ENCODE results near the gene CD1E. TPM values are rescaled to one million over a fixed set of nuclear protein-coding genes. Genes with fewer than 3 reads are reported as not detected.
"Not testable (repeated sequence)": the region's sequence is repeated elsewhere in the genome, so short reads cannot be mapped to it uniquely, and the experiment has no call there.

The CD1E gene
- total RNA-seq, 4 donors from 2014 or later, result not detected

DNA sequence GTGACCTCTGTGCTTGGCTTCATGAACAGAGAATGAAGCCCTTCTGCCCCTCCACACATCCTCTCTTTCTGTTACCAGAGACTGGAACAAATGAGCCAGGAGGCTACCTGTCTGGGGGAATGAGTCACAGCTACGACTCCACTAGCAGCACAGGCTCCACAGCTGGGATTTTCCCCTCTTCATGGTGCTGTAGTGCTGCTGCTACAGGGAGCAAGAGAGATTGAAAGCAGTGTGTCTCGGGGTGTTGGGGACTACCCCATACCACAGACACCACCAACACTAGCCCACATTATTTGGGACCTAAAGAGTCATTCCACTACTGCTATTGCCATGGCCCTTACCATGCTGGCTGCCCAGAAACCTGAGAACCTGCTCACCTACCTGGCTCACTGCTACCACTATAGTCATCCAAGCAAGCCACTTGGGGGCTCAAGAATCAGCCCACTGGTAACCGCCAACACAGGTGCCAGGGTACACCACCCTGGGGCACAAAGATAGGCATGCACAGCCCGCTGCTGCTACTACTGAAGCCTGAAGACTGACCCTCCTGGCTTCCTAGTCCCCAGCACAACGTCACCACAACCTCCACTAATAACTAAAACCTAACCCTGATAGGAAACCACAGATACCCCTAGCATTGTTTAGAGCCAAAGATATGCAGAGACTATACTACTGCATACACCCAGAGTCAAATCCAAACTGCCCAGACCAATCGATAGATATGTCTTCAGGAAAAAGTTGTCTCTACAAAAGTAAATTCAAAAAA, 17.7 kb downstream of the CD1E start:
- in situ Hi-C loops (cut with MboI; ENCODE audit: low sequenced_read_pairs in 4 of 4) (no loop called here), intact Hi-C loops (cut with DNase I; ENCODE audit: low total_unique reads) (no loop called here)
- TF ChIP-seq POLR2A (IDR thresholded peaks at IDR 0.05), result no peak
- TF ChIP-seq, protein P1, sequence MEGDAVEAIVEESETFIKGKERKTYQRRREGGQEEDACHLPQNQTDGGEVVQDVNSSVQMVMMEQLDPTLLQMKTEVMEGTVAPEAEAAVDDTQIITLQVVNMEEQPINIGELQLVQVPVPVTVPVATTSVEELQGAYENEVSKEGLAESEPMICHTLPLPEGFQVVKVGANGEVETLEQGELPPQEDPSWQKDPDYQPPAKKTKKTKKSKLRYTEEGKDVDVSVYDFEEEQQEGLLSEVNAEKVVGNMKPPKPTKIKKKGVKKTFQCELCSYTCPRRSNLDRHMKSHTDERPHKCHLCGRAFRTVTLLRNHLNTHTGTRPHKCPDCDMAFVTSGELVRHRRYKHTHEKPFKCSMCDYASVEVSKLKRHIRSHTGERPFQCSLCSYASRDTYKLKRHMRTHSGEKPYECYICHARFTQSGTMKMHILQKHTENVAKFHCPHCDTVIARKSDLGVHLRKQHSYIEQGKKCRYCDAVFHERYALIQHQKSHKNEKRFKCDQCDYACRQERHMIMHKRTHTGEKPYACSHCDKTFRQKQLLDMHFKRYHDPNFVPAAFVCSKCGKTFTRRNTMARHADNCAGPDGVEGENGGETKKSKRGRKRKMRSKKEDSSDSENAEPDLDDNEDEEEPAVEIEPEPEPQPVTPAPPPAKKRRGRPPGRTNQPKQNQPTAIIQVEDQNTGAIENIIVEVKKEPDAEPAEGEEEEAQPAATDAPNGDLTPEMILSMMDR (IDR thresholded peaks at IDR 0.05 in 4 of 5, conservative IDR thresholded peaks at IDR 0.05 in 1 of 5), result no peak

DNA sequence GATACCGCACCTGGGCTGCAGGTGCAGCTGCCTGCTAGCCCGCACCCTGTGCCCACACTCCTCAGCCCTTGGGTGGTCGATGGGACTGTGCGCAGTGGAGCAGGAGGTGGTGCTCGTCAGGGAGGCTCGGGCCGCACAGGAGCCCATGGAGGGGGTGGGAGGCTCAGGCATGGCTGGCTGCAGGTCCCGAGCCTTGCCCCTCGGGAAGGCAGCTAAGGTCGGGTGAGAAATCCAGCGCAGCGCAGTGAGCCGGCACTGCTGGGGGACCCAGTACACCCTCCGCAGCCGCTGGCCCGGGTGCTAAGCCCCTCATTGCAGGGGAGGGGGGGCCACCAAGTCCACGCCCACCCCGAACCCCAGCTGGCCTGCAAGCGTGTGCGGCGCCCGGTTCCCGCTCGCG, 20.4 kb downstream of the CD1E start:
- in situ Hi-C loops (cut with MboI; ENCODE audit: low sequenced_read_pairs in 4 of 4); H3K27ac ChIP-seq; ATAC-seq; H3K36me3 ChIP-seq; DNase-seq; intact Hi-C loops (cut with DNase I; ENCODE audit: low total_unique reads); H3K27me3 ChIP-seq; H3K9me3 ChIP-seq; H3K4me1 ChIP-seq; H3K4me3 ChIP-seq: not testable (repeated sequence)

More for the DNA sequence above, 17.7 kb downstream of the CD1E start:
- no peaks in the 10 kb centered on the region for H3K4me1 ChIP-seq
- no peak overlapping the region for H3K27ac ChIP-seq
- DNase-seq (no peak), ATAC-seq (no peak)
- H3K36me3 ChIP-seq, result no peaks in the 10 kb centered on the region
- no peaks in the 10 kb centered on the region for H3K9me3 ChIP-seq
- H3K4me3 ChIP-seq, result no peak overlapping the region
- H3K27me3 ChIP-seq, result no peaks in the 10 kb centered on the region

DNA sequence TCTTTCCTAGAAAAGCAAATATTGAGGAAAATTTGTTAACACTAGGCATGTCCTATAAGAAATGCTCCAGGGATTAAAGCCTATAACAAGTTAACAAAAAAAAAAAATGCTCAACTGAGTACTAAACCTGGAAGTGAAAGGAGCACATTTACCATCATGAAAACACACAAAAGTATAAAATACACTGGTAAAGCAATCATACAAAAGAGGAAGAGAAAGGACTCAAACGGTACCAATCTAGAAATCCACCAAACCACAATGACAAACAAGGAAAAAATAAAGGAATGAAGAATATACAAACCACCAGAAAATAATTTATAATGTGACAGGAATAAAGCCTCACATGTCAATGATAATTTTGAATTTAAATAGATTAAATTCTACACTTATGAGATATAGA, 21.2 kb downstream of the CD1E start:
- in situ Hi-C loops (cut with MboI; ENCODE audit: low sequenced_read_pairs in 4 of 4) (no loop called here), intact Hi-C loops (cut with DNase I; ENCODE audit: low total_unique reads) (no loop called here)
- no peak overlapping the region for H3K27ac ChIP-seq
- no peak for ATAC-seq
- no peak overlapping the region for H3K4me3 ChIP-seq
- H3K27me3 ChIP-seq, result no peaks in the 10 kb centered on the region
- no peaks in the 10 kb centered on the region for H3K9me3 ChIP-seq
- H3K36me3 ChIP-seq, result no peaks in the 10 kb centered on the region
- DNase-seq, result no peak
- TF ChIP-seq POLR2A (IDR thresholded peaks at IDR 0.05), result no peak
- TF ChIP-seq, protein P1 (IDR thresholded peaks at IDR 0.05 in 4 of 5, conservative IDR thresholded peaks at IDR 0.05 in 1 of 5), result no peak
- H3K4me1 ChIP-seq, result no peaks in the 10 kb centered on the region

GRCh38 chr1:158390331-158390730, 36.6 kb downstream of the CD1E start:
- H3K4me1 ChIP-seq, result no peaks in the 10 kb centered on the region
- no peaks in the 10 kb centered on the region for H3K36me3 ChIP-seq
- no peak overlapping the region for H3K4me3 ChIP-seq
- H3K27ac ChIP-seq, result no peak overlapping the region
- DNase-seq (no peak), ATAC-seq (no peak)
- H3K9me3 ChIP-seq, result no peaks in the 10 kb centered on the region
- no peaks in the 10 kb centered on the region for H3K27me3 ChIP-seq
- TF ChIP-seq, protein P1 (IDR thresholded peaks at IDR 0.05 in 4 of 5, conservative IDR thresholded peaks at IDR 0.05 in 1 of 5), result no peak
- TF ChIP-seq POLR2A (IDR thresholded peaks at IDR 0.05), result no peak
- intact Hi-C loops (cut with DNase I; ENCODE audit: low total_unique reads), result no loop called here
- in situ Hi-C loops (cut with MboI; ENCODE audit: low sequenced_read_pairs in 4 of 4), result no loop called here

DNA sequence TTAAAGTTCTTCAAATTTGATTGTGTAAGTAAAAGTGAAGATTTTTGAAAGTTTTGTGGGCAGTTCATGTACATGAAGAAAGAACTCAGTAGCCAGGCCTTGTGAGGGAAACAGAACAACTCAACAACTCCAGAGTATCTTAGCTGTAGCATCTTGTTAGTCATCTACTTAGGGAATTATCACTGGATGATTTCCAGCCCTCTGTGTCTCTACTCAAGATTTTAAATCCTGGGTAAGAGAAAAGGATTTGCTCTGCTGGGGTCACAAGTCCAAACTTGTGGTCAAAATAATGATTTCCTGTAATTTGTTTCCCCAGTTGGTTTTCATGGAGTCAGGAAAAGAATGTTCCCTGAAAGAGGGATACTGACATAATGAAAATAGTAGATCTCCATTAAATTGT, 37.4 kb downstream of the CD1E start:
- Histone ChIP-seq H3K4me1 (no peaks in the 10 kb centered on the region), H3K9me3 (no peaks in the 10 kb centered on the region), H3K4me3 (no peak overlapping the region), H3K27me3 (no peaks in the 10 kb centered on the region), H3K27ac (no peak overlapping the region), H3K36me3 (no peaks in the 10 kb centered on the region)
- intact Hi-C loops (cut with DNase I; ENCODE audit: low total_unique reads) (no loop called here), in situ Hi-C loops (cut with MboI; ENCODE audit: low sequenced_read_pairs in 4 of 4) (no loop called here)
- no peak for TF ChIP-seq POLR2A (IDR thresholded peaks at IDR 0.05)
- TF ChIP-seq, protein P1 (IDR thresholded peaks at IDR 0.05 in 4 of 5, conservative IDR thresholded peaks at IDR 0.05 in 1 of 5), result no peak
- no peak for ATAC-seq
- DNase-seq, result no peak

All from gastrocnemius medialis (tissue), 4 donors.